C4-2B (cell line): ENCODE results near the gene CORIN.

Experiments
- ZFX ChIP-seq: fragments of 450-650 bp; IDR thresholded peaks from 2 replicates; pipeline ENCODE4 v1.6.1; 2017
- TF ChIP-seq, protein P1 (sequence below): fragments of 450-650 bp; conservative IDR thresholded peaks from 2 replicates; pipeline ENCODE4 v1.5.1; 2017; ENCODE audit warnings: mild to moderate bottlenecking

DNA sequence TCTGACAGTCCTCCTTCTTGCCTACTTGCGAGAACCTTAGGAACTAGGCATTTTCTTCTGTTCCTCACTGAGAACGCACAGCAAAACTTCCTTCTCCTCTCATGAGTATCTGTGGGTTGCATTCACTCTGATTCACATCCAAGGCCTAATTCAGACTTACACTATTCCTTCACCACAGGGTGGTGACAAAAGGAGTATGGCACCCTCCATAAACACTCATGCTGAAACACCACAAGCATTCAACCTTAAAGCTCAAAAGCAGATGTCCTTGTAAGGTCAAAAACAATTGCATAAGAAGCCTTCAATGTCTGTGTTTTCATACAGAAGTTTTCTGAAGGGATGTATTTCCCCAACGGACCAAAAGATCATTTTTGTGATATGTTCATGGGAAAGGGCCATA, 147.3 kb downstream of the CORIN start:
- TF ChIP-seq, protein P1, sequence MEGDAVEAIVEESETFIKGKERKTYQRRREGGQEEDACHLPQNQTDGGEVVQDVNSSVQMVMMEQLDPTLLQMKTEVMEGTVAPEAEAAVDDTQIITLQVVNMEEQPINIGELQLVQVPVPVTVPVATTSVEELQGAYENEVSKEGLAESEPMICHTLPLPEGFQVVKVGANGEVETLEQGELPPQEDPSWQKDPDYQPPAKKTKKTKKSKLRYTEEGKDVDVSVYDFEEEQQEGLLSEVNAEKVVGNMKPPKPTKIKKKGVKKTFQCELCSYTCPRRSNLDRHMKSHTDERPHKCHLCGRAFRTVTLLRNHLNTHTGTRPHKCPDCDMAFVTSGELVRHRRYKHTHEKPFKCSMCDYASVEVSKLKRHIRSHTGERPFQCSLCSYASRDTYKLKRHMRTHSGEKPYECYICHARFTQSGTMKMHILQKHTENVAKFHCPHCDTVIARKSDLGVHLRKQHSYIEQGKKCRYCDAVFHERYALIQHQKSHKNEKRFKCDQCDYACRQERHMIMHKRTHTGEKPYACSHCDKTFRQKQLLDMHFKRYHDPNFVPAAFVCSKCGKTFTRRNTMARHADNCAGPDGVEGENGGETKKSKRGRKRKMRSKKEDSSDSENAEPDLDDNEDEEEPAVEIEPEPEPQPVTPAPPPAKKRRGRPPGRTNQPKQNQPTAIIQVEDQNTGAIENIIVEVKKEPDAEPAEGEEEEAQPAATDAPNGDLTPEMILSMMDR: no peak
- TF ChIP-seq ZFX: no peak
